HepG2 (cell line): ENCODE results near the gene MYADML2. TPM values are rescaled to one million over a fixed set of nuclear protein-coding genes. Genes with fewer than 3 reads are reported as not detected.

Experiments used
- ATF1 ChIP-seq: IDR thresholded peaks from 2 replicates; pipeline ENCODE4 v1.6.1; 2016; ENCODE audit warnings: mild to moderate bottlenecking, control low read depth
- BHLHE40 ChIP-seq: IDR thresholded peaks from 2 replicates; pipeline ENCODE4 v1.6.1; 2011; ENCODE audit warnings: low read length, improper control_type of control experiment
- ELF1 ChIP-seq: sonication (generic); formaldehyde crosslinking; IDR thresholded peaks from 2 replicates; pipeline ENCODE4 v1.4.0; 2020; ENCODE audit warnings: missing genetic modification reagents
- GABPA ChIP-seq, 2 experiments: IDR thresholded peaks; 2 replicates each; pipeline ENCODE4 v1.6.1; 2011 to 2016; ENCODE audit warnings: low read depth in 2 of 2, low read length in 1 of 2, missing biosample characterization in 1 of 2, missing genetic modification characterization in 1 of 2
- GATAD1 ChIP-seq: IDR thresholded peaks from 2 replicates; pipeline ENCODE4 v1.6.1; 2016; ENCODE audit warnings: missing genetic modification reagents, missing compliant biosample characterization
- MTA1 ChIP-seq: sonication (generic); formaldehyde crosslinking; IDR thresholded peaks from 2 replicates; pipeline ENCODE4 v1.4.0; 2020; ENCODE audit warnings: missing genetic modification reagents, mild to moderate bottlenecking, borderline replicate concordance
- NFATC3 ChIP-seq: sonication (generic); formaldehyde crosslinking; IDR thresholded peaks from 2 replicates; pipeline ENCODE4 v1.5.1; 2020; ENCODE audit warnings: mild to moderate bottlenecking, missing genetic modification reagents
- RBM39 ChIP-seq: fragments of 200-400 bp; formaldehyde crosslinking; IDR thresholded peaks from one replicate; pipeline ENCODE4 v1.6.1; 2018; ENCODE audit warnings: antibody characterized with exemption, mild to moderate bottlenecking, low read depth, low read length; ENCODE audit not compliant: poor library complexity, severe bottlenecking
- TBP ChIP-seq: sonication (generic); formaldehyde crosslinking; IDR thresholded peaks from 2 replicates; pipeline ENCODE4 v1.5.0; 2020; ENCODE audit warnings: missing genetic modification reagents
- TEAD2 ChIP-seq: sonication (generic); formaldehyde crosslinking; IDR thresholded peaks from 2 replicates; pipeline ENCODE4 v1.9.0; 2021; ENCODE audit warnings: missing genetic modification reagents
- XRCC5 ChIP-seq: fragments of 200-400 bp; formaldehyde crosslinking; optimal IDR thresholded peaks from 2 replicates; pipeline ENCODE3; 2017; ENCODE audit warnings: mild to moderate bottlenecking, low read length
- ZIK1 ChIP-seq: sonication (generic); formaldehyde crosslinking; IDR thresholded peaks from 2 replicates; pipeline ENCODE4 v1.5.0; 2020; ENCODE audit warnings: mild to moderate bottlenecking, low read depth, missing genetic modification reagents, borderline replicate concordance
- ZNF530 ChIP-seq: sonication (generic); formaldehyde crosslinking; IDR thresholded peaks from 2 replicates; pipeline ENCODE4 v1.5.0; 2020; ENCODE audit warnings: low read depth, mild to moderate bottlenecking, missing genetic modification reagents
- ZNF572 ChIP-seq: sonication (generic); formaldehyde crosslinking; IDR thresholded peaks from 2 replicates; pipeline ENCODE4 v1.5.1; 2020; ENCODE audit warnings: mild to moderate bottlenecking, missing genetic modification reagents
- ZNF598 ChIP-seq: sonication (generic); formaldehyde crosslinking; IDR thresholded peaks from 2 replicates; pipeline ENCODE4 v1.5.1; 2020; ENCODE audit warnings: mild to moderate bottlenecking, missing genetic modification reagents, borderline replicate concordance
- ZNF605 ChIP-seq: sonication (generic); formaldehyde crosslinking; IDR thresholded peaks from 2 replicates; pipeline ENCODE4 v1.8.0; 2022; ENCODE audit warnings: mild to moderate bottlenecking, missing genetic modification reagents
- ZNF678 ChIP-seq: sonication (generic); formaldehyde crosslinking; IDR thresholded peaks from 2 replicates; pipeline ENCODE4 v1.4.0; 2020; ENCODE audit warnings: mild to moderate bottlenecking, missing genetic modification reagents
- ZUFSP ChIP-seq: sonication (generic); formaldehyde crosslinking; IDR thresholded peaks from 2 replicates; pipeline ENCODE4 v1.9.0; 2021; ENCODE audit warnings: missing genetic modification reagents, mild to moderate bottlenecking, borderline replicate concordance
- polyA plus RNA-seq, 8 experiments: library from polyadenylated mRNA; depleted of rRNA in 3 of 8; stranded (reverse) in 7 of 8; unstranded in 1 of 8; fragments of >200 nt; fragmentation: Illumina TruSeq in 4 of 8; extraction: Trizol in 4 of 8; gene quantifications; 2 replicates each; pipeline versions ENCODE4 v1.2.1 to v1.2.3, GENCODE V29; 2011 to 2016; ENCODE audit warnings: low read depth in 4 of 8, missing spikeins in 1 of 8, mixed read lengths in 1 of 8; ENCODE audit not compliant: insufficient read depth in 1 of 8
- total RNA-seq, 5 experiments: library from RNA; depleted of rRNA; stranded (reverse); fragments of >200 nt; fragmentation: Illumina TruSeq; extraction: Trizol; gene quantifications; 2 replicates each; pipeline ENCODE4 v1.2.3, GENCODE V29; 2016; ENCODE audit warnings: low read depth in 1 of 5
- TF ChIP-seq, protein P1 (sequence below): sonication (generic); formaldehyde crosslinking; IDR thresholded peaks from 2 replicates; pipeline ENCODE4 v1.4.0; 2020; ENCODE audit warnings: missing genetic modification reagents
- TF ChIP-seq, protein P2 (sequence below): IDR thresholded peaks from 2 replicates; pipeline ENCODE4 v1.6.1; 2016; ENCODE audit warnings: control low read depth
- TF ChIP-seq, protein P3 (sequence below): sonication (generic); formaldehyde crosslinking; IDR thresholded peaks from 2 replicates; pipeline ENCODE4; 2020; ENCODE audit warnings: missing genetic modification reagents, mild to moderate bottlenecking, borderline replicate concordance

MYADML2 gene
- total and polyA plus RNA-seq, 2 of the 13 experiments (the other 11 are each of a cell fraction or from before 2014, with no cell fraction given): not detected

DNA sequence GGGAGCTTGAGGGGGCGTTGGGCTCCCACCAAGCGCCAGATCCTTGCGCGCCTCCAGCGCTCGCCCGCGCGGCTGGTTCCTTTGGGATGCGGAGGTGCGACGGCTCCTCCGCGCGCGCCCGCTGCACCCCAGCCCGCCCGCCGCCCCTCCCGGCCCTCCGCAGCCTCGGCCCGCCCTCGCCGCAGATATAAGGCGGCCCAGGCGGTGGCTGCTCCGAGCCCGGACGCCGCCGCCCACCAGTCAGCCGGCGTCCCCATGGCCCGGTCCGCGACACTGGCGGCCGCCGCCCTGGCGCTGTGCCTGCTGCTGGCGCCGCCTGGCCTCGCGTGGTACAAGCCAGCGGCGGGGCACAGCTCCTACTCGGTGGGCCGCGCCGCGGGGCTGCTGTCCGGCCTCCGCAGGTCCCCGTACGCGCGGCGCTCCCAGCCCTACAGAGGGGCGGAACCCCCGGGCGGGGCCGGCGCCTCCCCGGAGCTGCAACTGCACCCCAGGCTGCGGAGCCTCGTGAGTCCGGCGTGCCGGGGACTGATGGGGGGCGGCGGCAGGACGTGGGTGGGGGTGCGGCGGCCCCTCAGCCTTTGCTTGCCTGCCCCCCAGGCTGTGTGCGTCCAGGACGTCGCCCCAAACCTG is 44.9 kb downstream of the MYADML2 start, which contains the start of gene NPB (continued):
- TF ChIP-seq GABPA (IDR thresholded peaks at IDR 0.05; ENCODE audit: low read depth, low read length) (no peak), GABPA (CRISPR knock-in tag; IDR thresholded peaks at IDR 0.05; ENCODE audit: low read depth) (no peak), ZIK1 (CRISPR knock-in tag) (0 out of 2 replicates have a peak, but pooled peaks have one; percentile 37), TBP (CRISPR knock-in tag) (0 out of 2 replicates have a peak, but pooled peaks have one; percentile 4), ELF1 (CRISPR knock-in tag) (no peak), ZUFSP (CRISPR knock-in tag) (no peak), MTA1 (no peak), GATAD1 (CRISPR knock-in tag) (no peak), ZNF678 (CRISPR knock-in tag) (peak; percentile 55; the same call in 1 of the 2 replicates), ZNF530 (no peak), RBM39 (no peak), ZNF572 (CRISPR knock-in tag) (no peak), NFATC3 (no peak), ZNF598 (CRISPR knock-in tag) (no peak), ZNF605 (CRISPR knock-in tag) (no peak), XRCC5 (no peak), ATF1 (CRISPR knock-in tag) (no peak), TEAD2 (CRISPR knock-in tag) (no peak), BHLHE40 (no peak)
- TF ChIP-seq, protein P1, sequence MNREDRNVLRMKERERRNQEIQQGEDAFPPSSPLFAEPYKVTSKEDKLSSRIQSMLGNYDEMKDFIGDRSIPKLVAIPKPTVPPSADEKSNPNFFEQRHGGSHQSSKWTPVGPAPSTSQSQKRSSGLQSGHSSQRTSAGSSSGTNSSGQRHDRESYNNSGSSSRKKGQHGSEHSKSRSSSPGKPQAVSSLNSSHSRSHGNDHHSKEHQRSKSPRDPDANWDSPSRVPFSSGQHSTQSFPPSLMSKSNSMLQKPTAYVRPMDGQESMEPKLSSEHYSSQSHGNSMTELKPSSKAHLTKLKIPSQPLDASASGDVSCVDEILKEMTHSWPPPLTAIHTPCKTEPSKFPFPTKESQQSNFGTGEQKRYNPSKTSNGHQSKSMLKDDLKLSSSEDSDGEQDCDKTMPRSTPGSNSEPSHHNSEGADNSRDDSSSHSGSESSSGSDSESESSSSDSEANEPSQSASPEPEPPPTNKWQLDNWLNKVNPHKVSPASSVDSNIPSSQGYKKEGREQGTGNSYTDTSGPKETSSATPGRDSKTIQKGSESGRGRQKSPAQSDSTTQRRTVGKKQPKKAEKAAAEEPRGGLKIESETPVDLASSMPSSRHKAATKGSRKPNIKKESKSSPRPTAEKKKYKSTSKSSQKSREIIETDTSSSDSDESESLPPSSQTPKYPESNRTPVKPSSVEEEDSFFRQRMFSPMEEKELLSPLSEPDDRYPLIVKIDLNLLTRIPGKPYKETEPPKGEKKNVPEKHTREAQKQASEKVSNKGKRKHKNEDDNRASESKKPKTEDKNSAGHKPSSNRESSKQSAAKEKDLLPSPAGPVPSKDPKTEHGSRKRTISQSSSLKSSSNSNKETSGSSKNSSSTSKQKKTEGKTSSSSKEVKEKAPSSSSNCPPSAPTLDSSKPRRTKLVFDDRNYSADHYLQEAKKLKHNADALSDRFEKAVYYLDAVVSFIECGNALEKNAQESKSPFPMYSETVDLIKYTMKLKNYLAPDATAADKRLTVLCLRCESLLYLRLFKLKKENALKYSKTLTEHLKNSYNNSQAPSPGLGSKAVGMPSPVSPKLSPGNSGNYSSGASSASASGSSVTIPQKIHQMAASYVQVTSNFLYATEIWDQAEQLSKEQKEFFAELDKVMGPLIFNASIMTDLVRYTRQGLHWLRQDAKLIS (CRISPR knock-in tag): no peak
- TF ChIP-seq, protein P2, sequence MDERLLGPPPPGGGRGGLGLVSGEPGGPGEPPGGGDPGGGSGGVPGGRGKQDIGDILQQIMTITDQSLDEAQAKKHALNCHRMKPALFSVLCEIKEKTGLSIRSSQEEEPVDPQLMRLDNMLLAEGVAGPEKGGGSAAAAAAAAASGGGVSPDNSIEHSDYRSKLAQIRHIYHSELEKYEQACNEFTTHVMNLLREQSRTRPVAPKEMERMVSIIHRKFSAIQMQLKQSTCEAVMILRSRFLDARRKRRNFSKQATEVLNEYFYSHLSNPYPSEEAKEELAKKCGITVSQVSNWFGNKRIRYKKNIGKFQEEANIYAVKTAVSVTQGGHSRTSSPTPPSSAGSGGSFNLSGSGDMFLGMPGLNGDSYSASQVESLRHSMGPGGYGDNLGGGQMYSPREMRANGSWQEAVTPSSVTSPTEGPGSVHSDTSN (CRISPR knock-in tag): no peak
- TF ChIP-seq, protein P3, sequence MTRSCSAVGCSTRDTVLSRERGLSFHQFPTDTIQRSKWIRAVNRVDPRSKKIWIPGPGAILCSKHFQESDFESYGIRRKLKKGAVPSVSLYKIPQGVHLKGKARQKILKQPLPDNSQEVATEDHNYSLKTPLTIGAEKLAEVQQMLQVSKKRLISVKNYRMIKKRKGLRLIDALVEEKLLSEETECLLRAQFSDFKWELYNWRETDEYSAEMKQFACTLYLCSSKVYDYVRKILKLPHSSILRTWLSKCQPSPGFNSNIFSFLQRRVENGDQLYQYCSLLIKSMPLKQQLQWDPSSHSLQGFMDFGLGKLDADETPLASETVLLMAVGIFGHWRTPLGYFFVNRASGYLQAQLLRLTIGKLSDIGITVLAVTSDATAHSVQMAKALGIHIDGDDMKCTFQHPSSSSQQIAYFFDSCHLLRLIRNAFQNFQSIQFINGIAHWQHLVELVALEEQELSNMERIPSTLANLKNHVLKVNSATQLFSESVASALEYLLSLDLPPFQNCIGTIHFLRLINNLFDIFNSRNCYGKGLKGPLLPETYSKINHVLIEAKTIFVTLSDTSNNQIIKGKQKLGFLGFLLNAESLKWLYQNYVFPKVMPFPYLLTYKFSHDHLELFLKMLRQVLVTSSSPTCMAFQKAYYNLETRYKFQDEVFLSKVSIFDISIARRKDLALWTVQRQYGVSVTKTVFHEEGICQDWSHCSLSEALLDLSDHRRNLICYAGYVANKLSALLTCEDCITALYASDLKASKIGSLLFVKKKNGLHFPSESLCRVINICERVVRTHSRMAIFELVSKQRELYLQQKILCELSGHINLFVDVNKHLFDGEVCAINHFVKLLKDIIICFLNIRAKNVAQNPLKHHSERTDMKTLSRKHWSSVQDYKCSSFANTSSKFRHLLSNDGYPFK (CRISPR knock-in tag): no peak
